ENCODE measurements around the gene ENTPD7. TPM values are rescaled to one million over a fixed set of nuclear protein-coding genes. Genes with fewer than 3 reads are reported as not detected.

Gene ENTPD7
- total and polyA plus RNA-seq, 2 experiments from 2014 or later, result 18.6 to 53.3 TPM

DNA sequence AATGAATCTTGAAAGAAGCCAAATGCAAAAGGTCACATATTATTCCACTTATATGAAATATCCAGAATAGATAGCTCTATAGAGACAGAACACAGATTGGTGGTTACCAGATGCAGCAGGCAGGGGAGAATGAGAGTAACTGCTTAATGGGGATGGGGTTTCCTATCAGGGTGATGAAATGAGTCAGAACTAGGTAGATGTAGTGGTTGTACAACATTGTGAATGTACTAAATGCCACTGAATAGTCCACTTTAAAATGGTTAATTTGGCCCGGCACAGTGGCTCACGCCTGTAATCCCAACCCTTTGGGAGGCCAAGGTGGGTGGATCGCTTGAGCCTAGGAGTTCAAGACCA lies 29.7 kb upstream of the ENTPD7 start:
- H3K36me3 ChIP-seq (replicated peaks; ENCODE audit: insufficient read depth, low read depth), result no peaks in the 10 kb centered on the region
- no peak overlapping the region for H3K27ac ChIP-seq
- DNase-seq (ENCODE audit: low spot score), result no peak
- no peaks in the 10 kb centered on the region for H3K79me2 ChIP-seq
- no peak overlapping the region for H3K4me3 ChIP-seq
- no peaks in the 10 kb centered on the region for H4K20me1 ChIP-seq (ENCODE audit: insufficient read depth, poor library complexity, severe bottlenecking)
- H3K27me3 ChIP-seq, result peaks cover 4% of the 10 kb centered on the region
- TF ChIP-seq, protein P1, sequence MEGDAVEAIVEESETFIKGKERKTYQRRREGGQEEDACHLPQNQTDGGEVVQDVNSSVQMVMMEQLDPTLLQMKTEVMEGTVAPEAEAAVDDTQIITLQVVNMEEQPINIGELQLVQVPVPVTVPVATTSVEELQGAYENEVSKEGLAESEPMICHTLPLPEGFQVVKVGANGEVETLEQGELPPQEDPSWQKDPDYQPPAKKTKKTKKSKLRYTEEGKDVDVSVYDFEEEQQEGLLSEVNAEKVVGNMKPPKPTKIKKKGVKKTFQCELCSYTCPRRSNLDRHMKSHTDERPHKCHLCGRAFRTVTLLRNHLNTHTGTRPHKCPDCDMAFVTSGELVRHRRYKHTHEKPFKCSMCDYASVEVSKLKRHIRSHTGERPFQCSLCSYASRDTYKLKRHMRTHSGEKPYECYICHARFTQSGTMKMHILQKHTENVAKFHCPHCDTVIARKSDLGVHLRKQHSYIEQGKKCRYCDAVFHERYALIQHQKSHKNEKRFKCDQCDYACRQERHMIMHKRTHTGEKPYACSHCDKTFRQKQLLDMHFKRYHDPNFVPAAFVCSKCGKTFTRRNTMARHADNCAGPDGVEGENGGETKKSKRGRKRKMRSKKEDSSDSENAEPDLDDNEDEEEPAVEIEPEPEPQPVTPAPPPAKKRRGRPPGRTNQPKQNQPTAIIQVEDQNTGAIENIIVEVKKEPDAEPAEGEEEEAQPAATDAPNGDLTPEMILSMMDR (IDR thresholded peaks at IDR 0.05; ENCODE audit: poor library complexity), result no peak
- WGBS (ENCODE audit: low lambda C conversion rate, missing lambda C conversion rate), result 86% methylated on average over 2 of the region's 3 CpGs
- H3K4me1 ChIP-seq (ENCODE audit: insufficient read depth), result no peaks in the 10 kb centered on the region
- H2AFZ ChIP-seq, result no peak overlapping the region
- H3K9me2 ChIP-seq (replicated peaks; ENCODE audit: insufficient read depth), result no peaks in the 10 kb centered on the region
- H3K9me3 ChIP-seq (ENCODE audit: low read depth), result no peaks in the 10 kb centered on the region
- no peak overlapping the region for H3K4me2 ChIP-seq

- no peak for TF ChIP-seq EZH2phosphoT487 (IDR thresholded peaks at IDR 0.05; ENCODE audit: low read depth, severe bottlenecking, unreplicated experiment)
- TF ChIP-seq, protein P1 (IDR thresholded peaks at IDR 0.05; ENCODE audit: poor library complexity), result peak; percentile 48
- no peaks in the 10 kb centered on the region for H3K9me2 ChIP-seq (replicated peaks; ENCODE audit: insufficient read depth)
- H3K36me3 ChIP-seq (replicated peaks; ENCODE audit: insufficient read depth, low read depth), result no peaks in the 10 kb centered on the region
- no peak overlapping the region for H3K4me2 ChIP-seq
- no peaks in the 10 kb centered on the region for H3K9me3 ChIP-seq (ENCODE audit: low read depth)
- H3K27me3 ChIP-seq, result peaks cover 4% of the 10 kb centered on the region
- peak; percentile 63 for DNase-seq (ENCODE audit: low spot score)
- no peaks in the 10 kb centered on the region for H3K79me2 ChIP-seq
- H2AFZ ChIP-seq, result no peak overlapping the region
- no peaks in the 10 kb centered on the region for H4K20me1 ChIP-seq (ENCODE audit: insufficient read depth, poor library complexity, severe bottlenecking)
- WGBS (ENCODE audit: low lambda C conversion rate, missing lambda C conversion rate), result 55% methylated on average over 2 of the region's 2 CpGs
- no peak overlapping the region for H3K4me3 ChIP-seq
- H3K27ac ChIP-seq, result no peak overlapping the region
- H3K4me1 ChIP-seq (ENCODE audit: insufficient read depth), result no peaks in the 10 kb centered on the region
Measured at GRCh38 chr10:99630433-99630832, 28.9 kb upstream of the ENTPD7 start.

DNA sequence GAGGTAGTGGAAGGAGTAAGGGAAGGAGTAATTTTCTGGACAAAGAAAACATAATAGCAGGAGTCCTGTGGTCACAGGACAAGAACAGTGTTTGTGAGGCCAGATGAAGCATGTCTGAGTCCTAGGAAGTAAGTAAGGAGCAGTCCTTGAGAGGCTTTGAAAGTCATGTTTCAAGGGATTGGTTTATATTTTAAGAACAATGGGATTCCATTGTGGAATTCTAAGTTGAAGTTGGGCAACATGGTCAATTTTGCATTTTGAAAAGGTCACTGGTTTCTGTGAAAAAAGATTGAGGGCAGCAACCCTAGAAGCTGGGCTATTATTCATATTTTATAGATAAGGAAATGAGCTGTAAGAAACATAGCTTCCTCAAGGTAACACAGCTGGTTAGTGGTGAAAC lies 28.3 kb upstream of the ENTPD7 start:
- H3K27ac ChIP-seq, result no peak overlapping the region
- DNase-seq (ENCODE audit: low spot score), result no peak
- H4K20me1 ChIP-seq (ENCODE audit: insufficient read depth, poor library complexity, severe bottlenecking), result no peaks in the 10 kb centered on the region
- no peaks in the 10 kb centered on the region for H3K4me1 ChIP-seq (ENCODE audit: insufficient read depth)
- no peaks in the 10 kb centered on the region for H3K9me2 ChIP-seq (replicated peaks; ENCODE audit: insufficient read depth)
- no peaks in the 10 kb centered on the region for H3K27me3 ChIP-seq
- no peak overlapping the region for H2AFZ ChIP-seq
- TF ChIP-seq, protein P1 (IDR thresholded peaks at IDR 0.05; ENCODE audit: poor library complexity), result no peak
- no peak for TF ChIP-seq EZH2phosphoT487 (IDR thresholded peaks at IDR 0.05; ENCODE audit: low read depth, severe bottlenecking, unreplicated experiment)
- TF ChIP-seq EZH2 (IDR thresholded peaks at IDR 0.05; ENCODE audit: borderline replicate concordance), result no peak
- H3K79me2 ChIP-seq, result no peaks in the 10 kb centered on the region
- no peaks in the 10 kb centered on the region for H3K36me3 ChIP-seq (replicated peaks; ENCODE audit: insufficient read depth, low read depth)
- no peak overlapping the region for H3K4me3 ChIP-seq
- H3K4me2 ChIP-seq, result no peak overlapping the region
- no peaks in the 10 kb centered on the region for H3K9me3 ChIP-seq (ENCODE audit: low read depth)

GRCh38 chr10:99631496-99631895 lies 27.8 kb upstream of the ENTPD7 start:
- WGBS (ENCODE audit: low lambda C conversion rate, missing lambda C conversion rate), result 90% methylated on average over 3 of the region's 3 CpGs
- Histone ChIP-seq H3K27ac (no peak overlapping the region), H4K20me1 (ENCODE audit: insufficient read depth, poor library complexity, severe bottlenecking) (no peaks in the 10 kb centered on the region), H3K27me3 (no peaks in the 10 kb centered on the region), H2AFZ (no peak overlapping the region), H3K4me3 (no peak overlapping the region), H3K36me3 (replicated peaks; ENCODE audit: insufficient read depth, low read depth) (no peaks in the 10 kb centered on the region), H3K4me1 (ENCODE audit: insufficient read depth) (no peaks in the 10 kb centered on the region), H3K9me3 (ENCODE audit: low read depth) (no peaks in the 10 kb centered on the region), H3K4me2 (no peak overlapping the region), H3K9me2 (replicated peaks; ENCODE audit: insufficient read depth) (no peaks in the 10 kb centered on the region), H3K79me2 (no peaks in the 10 kb centered on the region)
- no peak for DNase-seq (ENCODE audit: low spot score)
- no peak for TF ChIP-seq EZH2 (IDR thresholded peaks at IDR 0.05; ENCODE audit: borderline replicate concordance)
- TF ChIP-seq, protein P1 (IDR thresholded peaks at IDR 0.05; ENCODE audit: poor library complexity), result no peak
- no peak for TF ChIP-seq EZH2phosphoT487 (IDR thresholded peaks at IDR 0.05; ENCODE audit: low read depth, severe bottlenecking, unreplicated experiment)

All from hepatocyte (in vitro differentiated cells).